ENCODE measurements around the gene TMCO6. TPM values are rescaled to one million over a fixed set of nuclear protein-coding genes. Genes with fewer than 3 reads are reported as not detected.

Gene TMCO6
- total RNA-seq, 1 donor from 2014 or later, result 8.1 TPM

DNA sequence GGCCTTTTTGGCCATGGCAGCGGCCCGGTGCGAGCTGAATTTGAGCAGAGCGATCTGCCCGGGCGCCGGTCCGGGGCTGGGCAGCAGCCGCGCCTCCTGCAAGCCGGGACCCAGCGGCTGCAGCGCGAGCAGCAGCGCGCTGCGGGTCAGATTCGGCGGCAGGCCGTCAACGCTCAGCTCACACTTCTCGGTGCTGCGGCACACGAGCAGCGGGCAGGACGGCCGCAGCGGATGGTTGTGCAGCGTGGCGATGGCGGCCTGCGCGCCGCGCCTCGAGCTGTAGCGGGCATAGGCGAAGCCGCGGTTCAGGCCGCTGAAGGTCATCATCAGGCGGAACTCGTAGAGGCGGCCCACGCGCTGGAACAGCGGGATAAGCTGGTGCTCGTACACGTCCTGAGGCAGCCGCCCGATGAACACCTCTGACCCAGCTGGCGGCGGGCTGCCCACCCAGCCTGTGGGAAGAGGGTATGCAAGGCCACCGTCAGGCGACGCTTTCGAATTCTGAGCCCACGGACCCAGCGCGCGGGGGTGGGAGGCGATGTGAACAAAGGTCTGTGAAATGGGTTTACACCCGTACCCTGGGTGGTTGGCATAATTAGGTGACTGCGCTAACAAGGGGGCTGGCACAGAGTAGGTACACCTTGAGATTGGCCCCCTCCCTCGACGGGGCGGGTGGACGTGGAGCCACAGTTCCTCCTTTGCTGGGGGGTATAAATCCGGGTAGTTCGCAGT is 33.4 kb downstream of the TMCO6 start:
- no peak for DNase-seq (ENCODE audit: low read depth)

DNA sequence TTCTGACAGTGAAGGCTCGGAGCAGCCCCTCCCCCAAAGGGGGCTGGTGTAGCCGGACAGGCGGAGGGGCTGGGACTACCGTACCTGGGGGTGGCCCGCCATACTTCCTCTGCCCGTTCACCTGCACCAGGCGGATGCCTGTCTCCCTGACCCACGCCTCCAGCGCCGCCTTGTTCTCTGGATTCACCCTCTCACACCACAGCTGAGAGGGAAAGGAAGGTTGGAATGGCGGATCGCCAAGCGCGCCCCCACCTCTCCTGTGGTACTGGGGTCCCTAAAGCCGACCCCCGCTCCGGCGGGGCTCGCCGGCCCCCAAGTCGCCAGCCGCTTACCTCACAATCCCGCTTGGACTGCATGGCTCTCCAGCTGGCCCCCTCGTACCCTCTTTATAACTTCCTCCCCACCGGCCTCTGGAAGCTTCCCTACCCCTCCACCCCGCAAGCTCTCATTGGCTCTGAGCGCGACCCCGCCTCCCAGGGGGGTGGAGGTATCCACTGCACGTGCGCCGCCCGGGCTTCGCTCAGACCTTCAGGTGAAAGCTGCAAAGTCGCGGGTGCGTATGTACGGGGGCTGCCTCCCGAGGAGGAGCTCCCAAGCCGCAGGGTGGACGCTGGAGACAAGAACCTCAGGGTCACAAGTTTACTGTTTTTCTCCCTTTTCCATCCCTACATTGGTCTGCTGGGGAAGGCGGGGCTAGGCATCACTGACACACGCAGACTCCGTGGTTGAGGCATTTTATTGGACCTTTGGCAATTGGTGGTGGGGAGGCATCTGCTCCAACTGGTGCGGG is 34.1 kb downstream of the TMCO6 start, which contains the start of gene DND1:
Gene DND1, minus strand, starts transcription at position 390 of the 790 bp plus-strand sequence. Its CDS starts 34 bp downstream, at position 356.
- no peak for DNase-seq (ENCODE audit: low read depth)

DNA sequence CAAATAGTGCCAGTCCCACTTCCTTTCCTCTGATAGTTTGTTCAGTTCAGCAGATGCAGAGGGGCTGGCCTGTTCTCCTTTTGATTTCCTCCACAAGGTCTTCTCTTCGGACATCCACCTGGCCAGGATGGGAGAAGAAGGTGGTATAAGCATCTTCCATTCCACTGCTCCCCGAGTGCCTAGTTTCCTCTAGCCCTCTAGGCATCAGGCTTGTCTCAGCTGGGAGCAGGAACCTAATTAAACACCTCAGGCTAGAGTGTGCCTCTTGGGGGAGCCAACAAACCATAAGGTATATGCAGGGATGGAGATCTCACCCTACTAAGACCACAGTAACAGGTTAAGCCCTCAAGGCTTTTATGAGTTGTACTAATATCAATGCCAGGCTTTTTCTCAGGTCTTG is 35.0 kb downstream of the TMCO6 start:
- DNase-seq (ENCODE audit: low read depth), result no peak

DNA sequence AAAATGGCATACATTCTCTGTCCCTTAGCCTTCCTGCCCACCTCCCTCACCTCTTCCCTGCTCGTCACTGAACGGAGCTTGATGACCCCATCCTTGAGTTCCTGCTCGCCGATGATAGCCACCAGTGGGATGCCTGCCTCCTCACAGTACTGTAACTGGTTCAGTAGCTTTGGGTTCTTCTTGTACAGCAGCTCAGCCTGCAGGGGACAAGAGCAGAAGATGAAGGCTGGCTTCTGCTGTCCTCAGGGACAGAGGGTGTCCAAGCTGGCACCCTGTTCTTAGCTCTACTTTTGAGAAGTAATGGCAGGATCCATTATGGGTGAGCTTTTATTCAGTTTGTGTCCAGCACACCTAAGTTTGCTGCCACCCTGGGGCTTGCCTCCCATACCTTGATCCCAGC is 35.4 kb downstream of the TMCO6 start:
- no peak for DNase-seq (ENCODE audit: low read depth)

DNA sequence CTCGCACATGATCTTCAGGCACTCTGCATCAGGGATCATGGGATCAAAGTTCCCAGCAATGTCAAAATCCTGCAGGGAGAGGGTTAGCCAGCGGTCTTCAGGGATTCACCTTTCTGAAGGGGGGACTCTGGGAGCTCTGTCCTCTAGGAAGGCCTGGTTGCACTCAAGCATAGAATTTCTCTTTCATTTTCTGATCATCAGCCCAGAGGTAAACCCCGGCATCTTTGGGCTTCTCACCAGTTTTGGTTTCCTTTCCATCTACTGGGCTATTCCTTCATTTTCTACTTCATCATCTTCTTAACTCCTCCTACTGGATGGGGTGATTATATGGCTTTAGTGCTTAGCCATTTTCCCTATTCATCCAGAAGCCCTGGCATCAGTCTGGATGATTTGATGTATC is 38.7 kb downstream of the TMCO6 start:
- no peak for DNase-seq (ENCODE audit: low read depth)

DNA sequence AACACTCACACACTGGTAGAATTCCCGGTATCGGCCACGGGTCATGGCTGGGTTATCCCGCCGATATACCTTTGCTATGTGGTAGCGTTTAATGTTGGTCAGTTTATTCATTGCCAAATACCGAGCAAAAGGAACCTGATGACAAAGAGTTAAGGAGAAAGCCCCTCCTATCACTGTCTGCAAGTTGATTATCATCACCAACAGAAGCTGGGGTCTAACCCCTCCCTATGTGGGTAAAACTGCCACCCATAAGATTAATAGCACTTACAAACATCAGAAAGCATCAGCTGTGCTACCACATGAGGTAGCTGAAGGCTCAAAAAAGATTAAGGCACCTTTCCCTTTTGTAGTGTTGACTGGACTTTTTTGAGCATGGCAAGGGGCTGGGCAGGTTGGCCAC is 39.7 kb downstream of the TMCO6 start:
- DNase-seq (ENCODE audit: low read depth), result no peak

DNA sequence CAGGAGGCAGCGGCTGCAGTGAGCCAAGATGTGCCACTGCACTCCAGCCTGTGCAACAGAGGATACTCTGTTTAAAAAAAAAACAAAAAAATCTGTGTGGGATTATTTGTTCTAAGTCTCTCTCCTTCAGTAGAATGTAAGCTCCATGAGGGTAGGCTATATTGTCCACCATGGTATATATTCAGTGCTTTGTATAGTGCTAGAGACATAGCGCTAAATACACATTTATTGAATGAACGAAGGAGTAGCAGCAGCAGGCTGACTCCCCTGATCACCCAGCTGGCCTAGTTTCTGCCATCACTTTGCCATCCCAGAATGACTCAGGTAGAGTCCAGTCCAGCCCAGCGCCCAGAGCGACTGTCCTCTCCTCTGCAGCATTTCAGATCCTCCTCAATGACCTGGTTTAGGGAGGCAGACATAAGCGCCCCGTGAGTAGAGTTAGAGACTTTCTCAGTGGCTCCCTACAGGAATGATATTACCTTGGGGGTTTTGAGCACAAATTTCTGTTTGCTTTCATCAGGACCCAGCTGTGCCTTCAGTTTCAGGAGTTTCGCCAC is 51.2 kb downstream of the TMCO6 start:
- peak; percentile 5 for DNase-seq (ENCODE audit: low read depth)

DNA sequence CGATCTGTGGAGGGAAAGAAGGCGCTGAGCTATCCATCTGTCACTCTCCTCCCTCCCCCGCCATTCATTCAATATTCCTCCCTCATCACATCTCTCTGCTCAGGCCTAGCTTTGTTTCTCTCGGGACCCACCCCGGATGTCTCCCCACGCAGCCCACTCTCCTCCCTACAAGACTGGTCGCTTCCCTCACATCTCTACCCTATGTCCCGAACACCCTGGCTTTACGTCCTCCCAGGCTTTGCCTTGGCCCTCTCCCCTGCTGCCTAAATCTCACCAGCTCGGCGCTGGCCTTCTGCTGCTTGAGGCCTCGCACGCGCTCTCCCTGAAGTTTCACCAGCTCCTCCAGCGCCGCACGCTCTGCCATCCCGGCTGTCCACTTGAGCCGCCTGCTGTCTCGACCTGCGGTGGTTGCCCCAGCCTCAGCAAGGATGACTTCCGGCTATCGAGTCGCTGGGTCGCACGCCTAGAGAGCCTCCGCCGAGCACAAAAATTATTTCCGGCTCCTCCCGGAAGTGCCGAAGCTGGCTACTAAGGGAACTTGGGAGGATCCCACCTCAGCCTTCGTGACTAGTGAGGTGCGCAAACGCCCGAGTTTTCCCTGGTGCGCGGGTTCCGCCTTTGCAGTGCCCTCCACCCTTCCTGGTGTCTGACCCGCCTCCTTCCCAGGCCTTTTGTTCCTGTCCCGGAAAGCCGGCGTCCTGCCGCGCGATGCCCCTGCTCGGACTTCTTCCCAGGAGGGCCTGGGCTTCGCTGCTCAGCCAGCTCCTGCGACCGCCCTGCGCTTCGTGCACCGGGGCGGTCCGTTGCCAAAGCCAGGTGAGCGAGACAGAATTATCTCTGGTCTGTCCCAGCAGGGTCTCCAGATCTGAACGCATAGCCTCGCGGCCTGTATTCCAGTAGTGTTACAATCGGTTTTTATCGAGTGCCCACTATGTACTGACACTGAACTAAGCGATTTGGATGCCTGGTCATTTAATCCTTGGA is 52.0 kb downstream of the TMCO6 start, which contains the start of the genes HARS1 and HARS2:
Gene HARS1, minus strand, starts transcription at position 430 of the 984 bp plus-strand sequence. Its CDS starts 66 bp downstream, at position 364.
Gene HARS2, plus strand, starts transcription at position 515 of the 984 bp plus-strand sequence. Its CDS starts 194 bp downstream, at position 709.
- peak; percentile 96 for DNase-seq (ENCODE audit: low read depth)

DNA sequence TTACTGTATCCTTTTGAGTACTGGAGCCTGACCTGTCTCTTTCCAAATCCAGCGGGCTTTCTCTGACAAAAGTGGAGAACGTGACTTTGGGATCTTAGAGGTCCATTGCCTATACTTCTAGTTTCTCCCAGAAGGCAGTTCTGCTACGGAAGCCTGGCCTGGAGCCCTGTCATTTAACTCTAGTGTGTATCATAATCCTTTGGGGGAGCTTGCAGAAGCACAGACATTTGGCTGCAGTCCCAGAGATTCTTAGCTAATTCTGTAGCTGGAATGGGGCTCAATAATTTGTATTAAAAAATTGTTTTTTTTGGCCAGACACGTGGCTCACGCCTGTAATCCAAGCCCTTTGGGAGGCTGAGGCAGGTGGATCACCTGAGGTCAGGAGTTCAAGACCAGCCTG is 55.0 kb downstream of the TMCO6 start:
- DNase-seq (ENCODE audit: low read depth), result no peak

Small RNA genes lying within 50 kb of the gene (microRNA-seq; reads per million reads assigned to microRNA genes)
- not detected for gene MIR3655

Other genes starting within 250 kb of the TMCO6 start
- 33.7 and 39.7 TPM in 2 replicates for gene ANKHD1, start 237.6 kb upstream of the TMCO6 start, total RNA-seq
- gene EIF4EBP3, start 91.8 kb upstream of the TMCO6 start, total RNA-seq, result not detected in 2 replicates
- gene SRA1, start 82.0 kb upstream of the TMCO6 start, total RNA-seq, result 38.5 and 44.9 TPM in 2 replicates
- gene APBB3, start 74.9 kb upstream of the TMCO6 start, total RNA-seq, result 22.9 and 23.2 TPM in 2 replicates
- 40.0 and 40.5 TPM in 2 replicates for gene SLC35A4, start 74.6 kb upstream of the TMCO6 start, total RNA-seq
- 0.21 and 0.64 TPM in 2 replicates for gene CD14, start 6.3 kb upstream of the TMCO6 start, total RNA-seq
- gene NDUFA2, start 8.2 kb downstream of the TMCO6 start, total RNA-seq, result 46.7 and 51.4 TPM in 2 replicates
- gene IK, start 8.4 kb downstream of the TMCO6 start, total RNA-seq, result 105 and 121 TPM in 2 replicates
- 20.5 and 20.6 TPM in 2 replicates for gene WDR55, start 25.5 kb downstream of the TMCO6 start, total RNA-seq
- gene DND1, start 34.1 kb downstream of the TMCO6 start, total RNA-seq, result 0.52 and 1.0 TPM in 2 replicates
- 49.4 and 52.5 TPM in 2 replicates for gene HARS1, start 51.9 kb downstream of the TMCO6 start, total RNA-seq
- 24.4 and 30.9 TPM in 2 replicates for gene HARS2, start 52.0 kb downstream of the TMCO6 start, total RNA-seq
- 46.7 and 61.3 TPM in 2 replicates for gene ZMAT2, start 61.0 kb downstream of the TMCO6 start, total RNA-seq
- gene PCDHA1, start 146.7 kb downstream of the TMCO6 start, total RNA-seq, result 0.10 TPM in 1 of 2 replicates, not detected in the other
- 0.36 TPM in 1 of 2 replicates, not detected in the other for gene PCDHA2, start 155.4 kb downstream of the TMCO6 start, total RNA-seq
- 0.16 TPM in 2 replicates for gene PCDHA3, start 161.6 kb downstream of the TMCO6 start, total RNA-seq
- gene PCDHA4, start 167.6 kb downstream of the TMCO6 start, total RNA-seq, result 1.2 and 1.4 TPM in 2 replicates
- 0.03 and 0.05 TPM in 2 replicates for gene PCDHA5, start 182.2 kb downstream of the TMCO6 start, total RNA-seq
- 0.11 TPM in 1 of 2 replicates, not detected in the other for gene PCDHA6, start 188.5 kb downstream of the TMCO6 start, total RNA-seq
- gene PCDHA7, start 194.8 kb downstream of the TMCO6 start, total RNA-seq, result 0.36 and 0.48 TPM in 2 replicates
- not detected in 2 replicates for gene PCDHA8, start 201.7 kb downstream of the TMCO6 start, total RNA-seq
- under 0.01 and 0.03 TPM in 2 replicates for gene PCDHA9, start 208.9 kb downstream of the TMCO6 start, total RNA-seq
- gene PCDHA10, start 216.4 kb downstream of the TMCO6 start, total RNA-seq, result 0.03 and 0.05 TPM in 2 replicates
- 0.13 and 0.26 TPM in 2 replicates for gene PCDHA11, start 229.5 kb downstream of the TMCO6 start, total RNA-seq
- 0.03 and 0.16 TPM in 2 replicates for gene PCDHA12, start 235.9 kb downstream of the TMCO6 start, total RNA-seq
- gene PCDHA13, start 242.7 kb downstream of the TMCO6 start, total RNA-seq, result 0.05 TPM in 1 of 2 replicates, not detected in the other